ENCODE results near the gene FTSJ1.
A peak's percentile ranks its signal among the peaks of the same experiment; 100 is the strongest.
"Not testable (repeated sequence)": the region's sequence is repeated elsewhere in the genome, so short reads cannot be mapped to it uniquely, and the experiment has no call there.

The FTSJ1 gene, protein sequence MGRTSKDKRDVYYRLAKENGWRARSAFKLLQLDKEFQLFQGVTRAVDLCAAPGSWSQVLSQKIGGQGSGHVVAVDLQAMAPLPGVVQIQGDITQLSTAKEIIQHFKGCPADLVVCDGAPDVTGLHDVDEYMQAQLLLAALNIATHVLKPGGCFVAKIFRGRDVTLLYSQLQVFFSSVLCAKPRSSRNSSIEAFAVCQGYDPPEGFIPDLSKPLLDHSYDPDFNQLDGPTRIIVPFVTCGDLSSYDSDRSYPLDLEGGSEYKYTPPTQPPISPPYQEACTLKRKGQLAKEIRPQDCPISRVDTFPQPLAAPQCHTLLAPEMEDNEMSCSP

GRCh38 chrX:48475774-48476577 is at the start of gene FTSJ1:
TSS of gene FTSJ1 (plus strand) at chrX:48476199. CDS start at chrX:48478048, 1,849 bp downstream.
- no peaks in the 10 kb centered on the region for H3K9me3 ChIP-seq (ENCODE audit: insufficient read depth, low read length)
- H3K79me2 ChIP-seq (ENCODE audit: insufficient read depth, low read length), result peaks cover 30% of the 10 kb centered on the region
- no peaks in the 10 kb centered on the region for H3K9me2 ChIP-seq (replicated peaks; ENCODE audit: insufficient read depth, low read length)
- no peaks in the 10 kb centered on the region for H4K20me1 ChIP-seq (ENCODE audit: low read depth, low read length)
- peak within 1 kb of the TSS; percentile 90 for H3K4me2 ChIP-seq (ENCODE audit: low read depth, low read length, poor library complexity, severe bottlenecking)
- H3K27me3 ChIP-seq (ENCODE audit: low read length), result no peaks in the 10 kb centered on the region
- H3K36me3 ChIP-seq (ENCODE audit: low read length), result no peaks in the 10 kb centered on the region
- peak within 1 kb of the TSS; percentile 88 for H2AFZ ChIP-seq (ENCODE audit: low read depth, low read length, severe bottlenecking)
- H3K9ac ChIP-seq (ENCODE audit: low read length), result peak within 1 kb of the TSS; percentile 93
- peak within 1 kb of the TSS; percentile 67 for H3K27ac ChIP-seq (ENCODE audit: low read depth, low read length)
- no peaks in the 10 kb centered on the region for H3F3A ChIP-seq (ENCODE audit: insufficient read depth)
- peak within 1 kb of the TSS; percentile 91 for H3K4me3 ChIP-seq (ENCODE audit: insufficient read depth, low read length, poor library complexity, severe bottlenecking)
- TF ChIP-seq, protein P1, sequence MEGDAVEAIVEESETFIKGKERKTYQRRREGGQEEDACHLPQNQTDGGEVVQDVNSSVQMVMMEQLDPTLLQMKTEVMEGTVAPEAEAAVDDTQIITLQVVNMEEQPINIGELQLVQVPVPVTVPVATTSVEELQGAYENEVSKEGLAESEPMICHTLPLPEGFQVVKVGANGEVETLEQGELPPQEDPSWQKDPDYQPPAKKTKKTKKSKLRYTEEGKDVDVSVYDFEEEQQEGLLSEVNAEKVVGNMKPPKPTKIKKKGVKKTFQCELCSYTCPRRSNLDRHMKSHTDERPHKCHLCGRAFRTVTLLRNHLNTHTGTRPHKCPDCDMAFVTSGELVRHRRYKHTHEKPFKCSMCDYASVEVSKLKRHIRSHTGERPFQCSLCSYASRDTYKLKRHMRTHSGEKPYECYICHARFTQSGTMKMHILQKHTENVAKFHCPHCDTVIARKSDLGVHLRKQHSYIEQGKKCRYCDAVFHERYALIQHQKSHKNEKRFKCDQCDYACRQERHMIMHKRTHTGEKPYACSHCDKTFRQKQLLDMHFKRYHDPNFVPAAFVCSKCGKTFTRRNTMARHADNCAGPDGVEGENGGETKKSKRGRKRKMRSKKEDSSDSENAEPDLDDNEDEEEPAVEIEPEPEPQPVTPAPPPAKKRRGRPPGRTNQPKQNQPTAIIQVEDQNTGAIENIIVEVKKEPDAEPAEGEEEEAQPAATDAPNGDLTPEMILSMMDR (IDR thresholded peaks at IDR 0.05; ENCODE audit: insufficient read depth, low read length, poor library complexity, severe bottlenecking), result no peak
- no peak for TF ChIP-seq EZH2phosphoT487 (conservative IDR thresholded peaks at IDR 0.05; ENCODE audit: low read length)

DNA sequence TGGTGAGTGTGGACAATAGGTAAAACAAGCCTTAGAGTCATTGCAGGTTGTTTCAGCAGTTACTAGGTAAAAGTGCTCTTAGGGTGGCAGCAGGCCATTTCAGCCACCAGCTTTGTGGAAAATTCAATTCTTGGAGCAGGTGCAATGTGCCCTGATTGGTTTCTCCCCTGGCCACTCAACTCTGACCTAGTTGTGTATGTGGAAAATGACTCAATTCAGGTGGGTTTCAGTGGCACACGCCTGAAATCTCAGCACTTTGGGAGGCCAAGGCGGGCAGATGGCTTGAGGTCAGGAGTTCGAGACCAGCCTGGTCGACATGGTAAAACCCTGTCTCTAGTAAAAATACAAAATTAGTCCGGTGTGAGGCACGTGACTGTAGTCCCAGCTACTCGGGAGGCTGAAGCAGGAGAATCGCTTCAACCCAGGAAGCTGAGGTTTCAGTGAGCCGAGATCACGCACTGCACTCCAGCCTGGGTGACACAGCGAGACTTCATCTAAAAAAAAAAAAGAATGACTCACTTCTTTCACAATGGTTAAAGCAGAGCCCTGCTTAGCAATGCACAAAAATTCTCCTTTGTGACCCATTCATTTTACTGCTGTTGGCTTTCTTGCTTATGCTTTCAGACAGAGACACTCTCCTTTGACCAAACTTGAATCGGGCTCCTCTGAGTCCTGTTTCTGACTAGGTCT is 48.8 kb upstream of the FTSJ1 start:
- not testable (repeated sequence) for H3F3A ChIP-seq (ENCODE audit: insufficient read depth); H3K9me2 ChIP-seq (replicated peaks; ENCODE audit: insufficient read depth, low read length); H3K9me3 ChIP-seq (ENCODE audit: insufficient read depth, low read length); H3K4me2 ChIP-seq (ENCODE audit: low read depth, low read length, poor library complexity, severe bottlenecking); H3K36me3 ChIP-seq (ENCODE audit: low read length); H3K79me2 ChIP-seq (ENCODE audit: insufficient read depth, low read length); H3K27ac ChIP-seq (ENCODE audit: low read depth, low read length); H3K9ac ChIP-seq (ENCODE audit: low read length); H3K4me3 ChIP-seq (ENCODE audit: insufficient read depth, low read length, poor library complexity, severe bottlenecking); H3K27me3 ChIP-seq (ENCODE audit: low read length); H4K20me1 ChIP-seq (ENCODE audit: low read depth, low read length); H2AFZ ChIP-seq (ENCODE audit: low read depth, low read length, severe bottlenecking)

DNA sequence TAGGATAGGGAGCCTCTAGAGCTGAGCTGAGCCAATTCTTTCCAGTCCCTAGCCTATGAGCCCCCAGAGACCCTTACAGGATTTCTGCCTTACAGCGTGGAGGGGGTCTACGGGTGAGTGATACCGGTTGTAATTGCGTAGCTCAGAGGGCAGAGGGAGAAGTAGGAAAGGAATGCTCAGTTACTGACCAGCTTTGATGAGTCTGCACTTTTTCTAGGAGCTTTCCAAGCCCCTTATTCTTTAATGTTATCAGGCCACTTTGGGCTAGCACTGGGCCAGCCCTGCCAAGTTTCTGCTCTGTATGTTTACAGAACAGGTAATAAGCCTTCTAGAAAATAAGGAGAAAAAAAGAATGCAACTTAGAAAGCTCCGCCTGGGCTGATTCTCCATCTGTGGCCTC is 46.4 kb upstream of the FTSJ1 start:
- H3K9me3 ChIP-seq (ENCODE audit: insufficient read depth, low read length); H3K27me3 ChIP-seq (ENCODE audit: low read length); H3K9me2 ChIP-seq (replicated peaks; ENCODE audit: insufficient read depth, low read length); H3K79me2 ChIP-seq (ENCODE audit: insufficient read depth, low read length); H3K36me3 ChIP-seq (ENCODE audit: low read length); H3K4me3 ChIP-seq (ENCODE audit: insufficient read depth, low read length, poor library complexity, severe bottlenecking); H3K9ac ChIP-seq (ENCODE audit: low read length); H4K20me1 ChIP-seq (ENCODE audit: low read depth, low read length); H3K4me2 ChIP-seq (ENCODE audit: low read depth, low read length, poor library complexity, severe bottlenecking); H2AFZ ChIP-seq (ENCODE audit: low read depth, low read length, severe bottlenecking); H3K27ac ChIP-seq (ENCODE audit: low read depth, low read length); H3F3A ChIP-seq (ENCODE audit: insufficient read depth): not testable (repeated sequence)

GRCh38 chrX:48430166-48430565 is 45.8 kb upstream of the FTSJ1 start:
- H3K27ac ChIP-seq (ENCODE audit: low read depth, low read length); H4K20me1 ChIP-seq (ENCODE audit: low read depth, low read length); H3K36me3 ChIP-seq (ENCODE audit: low read length); H3K9me2 ChIP-seq (replicated peaks; ENCODE audit: insufficient read depth, low read length); H3K27me3 ChIP-seq (ENCODE audit: low read length); H2AFZ ChIP-seq (ENCODE audit: low read depth, low read length, severe bottlenecking); H3K79me2 ChIP-seq (ENCODE audit: insufficient read depth, low read length); H3K4me2 ChIP-seq (ENCODE audit: low read depth, low read length, poor library complexity, severe bottlenecking); H3K9ac ChIP-seq (ENCODE audit: low read length); H3F3A ChIP-seq (ENCODE audit: insufficient read depth); H3K4me3 ChIP-seq (ENCODE audit: insufficient read depth, low read length, poor library complexity, severe bottlenecking); H3K9me3 ChIP-seq (ENCODE audit: insufficient read depth, low read length): not testable (repeated sequence)

DNA sequence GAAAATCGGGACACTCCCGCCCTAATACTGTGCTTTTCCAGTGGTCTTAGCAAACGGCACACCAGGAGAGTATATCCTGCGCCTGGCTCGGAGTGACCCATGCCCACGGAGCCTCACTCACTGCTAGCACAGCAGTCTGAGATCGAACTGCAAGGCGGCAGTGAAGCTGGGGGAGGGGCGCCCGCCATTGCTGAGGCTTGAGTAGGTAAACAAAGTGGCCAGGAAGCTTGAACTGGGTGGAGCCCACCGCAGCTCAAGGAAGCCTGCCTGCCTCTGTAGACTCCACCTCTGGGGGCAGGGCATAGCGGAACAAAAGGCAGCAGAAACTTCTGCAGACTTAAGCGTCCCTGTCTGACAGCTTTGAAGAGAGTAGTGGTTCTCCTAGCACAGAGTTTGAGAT is 42.3 kb upstream of the FTSJ1 start:
- not testable (repeated sequence) for H3K4me2 ChIP-seq (ENCODE audit: low read depth, low read length, poor library complexity, severe bottlenecking); H3K4me3 ChIP-seq (ENCODE audit: insufficient read depth, low read length, poor library complexity, severe bottlenecking); H3K9me3 ChIP-seq (ENCODE audit: insufficient read depth, low read length); H3K9ac ChIP-seq (ENCODE audit: low read length); H2AFZ ChIP-seq (ENCODE audit: low read depth, low read length, severe bottlenecking); H3F3A ChIP-seq (ENCODE audit: insufficient read depth); H3K9me2 ChIP-seq (replicated peaks; ENCODE audit: insufficient read depth, low read length); H3K79me2 ChIP-seq (ENCODE audit: insufficient read depth, low read length); H3K36me3 ChIP-seq (ENCODE audit: low read length); H3K27me3 ChIP-seq (ENCODE audit: low read length); H4K20me1 ChIP-seq (ENCODE audit: low read depth, low read length); H3K27ac ChIP-seq (ENCODE audit: low read depth, low read length)

DNA sequence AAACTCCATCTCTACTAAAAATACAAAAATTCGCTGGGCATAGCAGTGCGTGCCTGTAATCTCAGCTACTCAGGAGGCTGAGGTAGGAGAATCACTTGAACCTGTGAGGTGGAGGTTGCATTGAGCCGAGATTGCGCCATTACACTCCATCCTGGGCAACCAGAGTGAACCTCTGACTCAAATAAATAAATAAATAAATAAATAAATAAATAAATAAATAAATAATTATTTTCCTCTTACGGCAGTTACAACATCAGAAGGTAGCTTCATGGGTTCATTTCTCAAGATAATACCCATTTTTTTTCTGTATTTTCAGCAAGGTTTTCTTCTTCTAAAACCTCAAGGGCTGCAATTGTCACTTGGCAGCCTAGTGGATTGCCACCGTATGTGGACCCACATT is 28.8 kb upstream of the FTSJ1 start:
- not testable (repeated sequence) for H3K27ac ChIP-seq (ENCODE audit: low read depth, low read length); H4K20me1 ChIP-seq (ENCODE audit: low read depth, low read length); H3K9me2 ChIP-seq (replicated peaks; ENCODE audit: insufficient read depth, low read length); H3K27me3 ChIP-seq (ENCODE audit: low read length); H3K9ac ChIP-seq (ENCODE audit: low read length); H3K36me3 ChIP-seq (ENCODE audit: low read length); H2AFZ ChIP-seq (ENCODE audit: low read depth, low read length, severe bottlenecking); H3K9me3 ChIP-seq (ENCODE audit: insufficient read depth, low read length); H3K4me2 ChIP-seq (ENCODE audit: low read depth, low read length, poor library complexity, severe bottlenecking); H3K4me3 ChIP-seq (ENCODE audit: insufficient read depth, low read length, poor library complexity, severe bottlenecking); H3K79me2 ChIP-seq (ENCODE audit: insufficient read depth, low read length); H3F3A ChIP-seq (ENCODE audit: insufficient read depth)

Measured in SU-DHL-6 (cell line).